Stomach (tissue), 9 donors: ENCODE data around the gene AZGP1. TPM values are rescaled to one million over a fixed set of nuclear protein-coding genes. Genes with fewer than 3 reads are reported as not detected.

Experiments used
- DNase-seq, 2 donors: peaks; one replicate each; pipeline versions ENCODE4 v3.0.0 to v3.0.0-alpha.2; 2013 to 2019
- H3K27ac ChIP-seq, 5 donors: fragments of 200-600 bp in 4 of 5; sonication (generic) in 4 of 5; one replicate each; pipeline ENCODE4 v1.5.1; 2013 to 2019; ENCODE audit warnings: mild to moderate bottlenecking in 1 of 5, moderate library complexity in 1 of 5
- H3K27me3 ChIP-seq, 3 donors: fragments of 200-600 bp; sonication (generic); one replicate each; pipeline ENCODE4 v1.5.1; 2017 to 2019; ENCODE audit warnings: mixed run types in 1 of 3
- H3K36me3 ChIP-seq, 4 donors: fragments of 200-600 bp; sonication (generic); 1 replicate in 3 of 4; 2 replicates in 1 of 4; pipeline ENCODE4 v1.5.1; 2016 to 2019
- H3K4me1 ChIP-seq, 4 donors: fragments of 200-600 bp; sonication (generic); one replicate each; pipeline ENCODE4 v1.5.1; 2016 to 2019
- H3K4me3 ChIP-seq, 4 donors: fragments of 200-600 bp; sonication (generic) in 3 of 4; one replicate each; pipeline ENCODE4 v1.5.1; 2016 to 2019; ENCODE audit warnings: mild to moderate bottlenecking in 1 of 4
- H3K9me3 ChIP-seq, 4 donors: fragments of 200-600 bp; sonication (generic); one replicate each; pipeline ENCODE4 v1.5.1; 2016 to 2019
- EP300 ChIP-seq: sonication (generic); formaldehyde crosslinking; IDR thresholded peaks from one replicate; pipeline ENCODE4 v1.6.1; 2017; ENCODE audit warnings: antibody characterized with exemption
- POLR2A ChIP-seq, 4 donors: fragments of 450-650 bp; IDR thresholded peaks; one replicate each; pipeline ENCODE4 v1.6.1; 2016; ENCODE audit warnings: antibody characterized with exemption in 4 of 4, control low read depth in 2 of 4, mild to moderate bottlenecking in 1 of 4, moderate library complexity in 1 of 4
- POLR2AphosphoS5 ChIP-seq, 3 donors: sonication (generic); formaldehyde crosslinking; IDR thresholded peaks; one replicate each; pipeline ENCODE4 v1.6.1; 2016; ENCODE audit warnings: antibody characterized with exemption in 3 of 3
- WGBS, 5 donors: extraction: QIAGEN DNeasy Blood & Tissue Kit in 3 of 5; methylation state at CpG; one replicate each; pipeline versions ENCODE4 v1.1.5 to v1.1.7; 2013 to 2018; 5-methylcytosine and 5-hydroxymethylcytosine counted together
- intact Hi-C: fragments of 100-400 bp; cut with DNase I; formaldehyde crosslinking; loops from one replicate; pipeline ENCODE4 v1.15.1; 2023; ENCODE audit warnings: low total_unique reads
- polyA plus RNA-seq, 3 donors: library from polyadenylated mRNA; stranded (reverse); fragments of 200-250 nt; gene quantifications; one replicate each; pipeline ENCODE4 v1.2.3, GENCODE V29; 2013
- total RNA-seq, 5 donors: library from RNA; depleted of rRNA; stranded (reverse); fragments of >200 nt; gene quantifications; one replicate each; pipeline versions ENCODE4 v1.1.0 to v1.2.3, GENCODE V29; 2014 to 2016
- TF ChIP-seq, protein P1 (sequence below), 7 experiments: fragments of 450-650 bp in 4 of 7; fragments of 200-600 bp in 3 of 7; sonication (generic) in 3 of 7; IDR thresholded peaks; one replicate each; pipeline ENCODE4 v1.5.1; 2016 to 2019; ENCODE audit warnings: antibody characterized with exemption in 7 of 7, control low read depth in 2 of 7, mild to moderate bottlenecking in 1 of 7
- donor health status: healthy with polysubstance abuse.
- donor health status: Bipolar disorder and iron deficiency.
- donor health status: healthy.

The AZGP1 gene
- total and polyA plus RNA-seq, 8 donors = 6.8 to 461 (median 92.3) TPM; not detected in 1

DNA sequence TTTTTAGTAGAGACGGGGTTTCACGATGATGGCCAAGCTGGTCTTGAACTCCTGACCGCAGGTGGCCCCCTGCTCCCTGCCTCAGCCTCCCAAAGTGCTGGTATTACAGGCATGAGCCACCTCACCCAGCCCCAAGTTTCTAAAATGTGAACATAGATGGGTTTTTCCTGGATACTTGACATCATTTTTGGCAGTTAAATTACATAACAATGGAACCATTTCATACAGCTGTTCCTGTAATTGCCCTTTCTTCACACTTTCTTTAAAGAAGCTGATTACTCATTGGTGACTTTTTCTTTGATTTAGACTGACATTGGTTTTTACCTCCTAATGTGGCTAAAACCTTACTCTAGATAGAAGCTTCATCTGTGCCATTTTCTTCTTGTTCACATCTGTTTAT is 45.5 kb upstream of the AZGP1 start:
- peaks cover 27 to 62% (median 55%) of the 10 kb centered on the region in 4 donors for H3K36me3 ChIP-seq
- WGBS, 5 donors = 81 to 88% (median 85%) methylated on average over 3 of the region's 3 CpGs
- no peak for TF ChIP-seq POLR2AphosphoS5 (IDR thresholded peaks at IDR 0.05)
- TF ChIP-seq EP300 = no peak
- TF ChIP-seq, protein P1, sequence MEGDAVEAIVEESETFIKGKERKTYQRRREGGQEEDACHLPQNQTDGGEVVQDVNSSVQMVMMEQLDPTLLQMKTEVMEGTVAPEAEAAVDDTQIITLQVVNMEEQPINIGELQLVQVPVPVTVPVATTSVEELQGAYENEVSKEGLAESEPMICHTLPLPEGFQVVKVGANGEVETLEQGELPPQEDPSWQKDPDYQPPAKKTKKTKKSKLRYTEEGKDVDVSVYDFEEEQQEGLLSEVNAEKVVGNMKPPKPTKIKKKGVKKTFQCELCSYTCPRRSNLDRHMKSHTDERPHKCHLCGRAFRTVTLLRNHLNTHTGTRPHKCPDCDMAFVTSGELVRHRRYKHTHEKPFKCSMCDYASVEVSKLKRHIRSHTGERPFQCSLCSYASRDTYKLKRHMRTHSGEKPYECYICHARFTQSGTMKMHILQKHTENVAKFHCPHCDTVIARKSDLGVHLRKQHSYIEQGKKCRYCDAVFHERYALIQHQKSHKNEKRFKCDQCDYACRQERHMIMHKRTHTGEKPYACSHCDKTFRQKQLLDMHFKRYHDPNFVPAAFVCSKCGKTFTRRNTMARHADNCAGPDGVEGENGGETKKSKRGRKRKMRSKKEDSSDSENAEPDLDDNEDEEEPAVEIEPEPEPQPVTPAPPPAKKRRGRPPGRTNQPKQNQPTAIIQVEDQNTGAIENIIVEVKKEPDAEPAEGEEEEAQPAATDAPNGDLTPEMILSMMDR (IDR thresholded peaks at IDR 0.05) = no peak
- no peak for TF ChIP-seq POLR2A (IDR thresholded peaks at IDR 0.05)
- H3K27me3 ChIP-seq = no peaks in the 10 kb centered on the region
- H3K4me3 ChIP-seq = no peak overlapping the region
- peaks cover 62 to 88% (median 75%) of the 10 kb centered on the region in 4 donors for H3K4me1 ChIP-seq
- intact Hi-C loops = no loop called here
- no peaks in the 10 kb centered on the region for H3K9me3 ChIP-seq
- DNase-seq = no peak
- peak overlapping the region; percentile 28 to 100 (median 76) for H3K27ac ChIP-seq

DNA sequence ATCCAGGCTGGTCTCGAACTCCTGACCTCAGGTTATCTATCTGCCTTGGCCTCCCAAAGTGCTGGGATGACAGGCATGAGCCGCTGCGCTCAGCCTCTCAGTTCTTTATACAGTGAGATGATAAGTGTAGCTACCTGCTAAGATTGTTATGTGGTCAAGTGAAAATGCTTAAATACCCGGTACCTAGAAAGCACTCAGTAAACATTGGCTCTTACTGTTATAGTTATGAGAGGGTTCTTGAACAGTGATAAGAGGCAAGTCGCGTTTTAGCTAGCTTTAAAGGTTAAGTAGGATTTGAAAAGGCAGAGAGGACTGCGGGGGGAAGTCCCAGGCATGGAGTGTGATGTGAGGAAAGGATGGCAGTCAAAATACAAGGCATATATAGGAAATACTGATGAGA is 44.1 kb upstream of the AZGP1 start:
- peak overlapping the region; percentile 54 to 100 (median 98) for H3K27ac ChIP-seq
- peak overlapping the region in 1 of 4 donors; percentile 13 for H3K4me3 ChIP-seq
- whole genome bisulfite sequencing, 5 donors = 30 to 57% (median 38%) methylated on average over 7 of the region's 7 CpGs
- TF ChIP-seq POLR2AphosphoS5 (IDR thresholded peaks at IDR 0.05) (peak in 1 of 3 donors; percentile 31), EP300 (no peak)
- peaks cover 19 to 48% (median 41%) of the 10 kb centered on the region in 4 donors for H3K36me3 ChIP-seq
- intact Hi-C loops = no loop called here
- no peaks in the 10 kb centered on the region for H3K27me3 ChIP-seq
- H3K9me3 ChIP-seq = no peaks in the 10 kb centered on the region
- peak in 1 of 2 donors; percentile 38 for DNase-seq
- H3K4me1 ChIP-seq = peaks cover 66 to 89% (median 77%) of the 10 kb centered on the region in 4 donors

DNA sequence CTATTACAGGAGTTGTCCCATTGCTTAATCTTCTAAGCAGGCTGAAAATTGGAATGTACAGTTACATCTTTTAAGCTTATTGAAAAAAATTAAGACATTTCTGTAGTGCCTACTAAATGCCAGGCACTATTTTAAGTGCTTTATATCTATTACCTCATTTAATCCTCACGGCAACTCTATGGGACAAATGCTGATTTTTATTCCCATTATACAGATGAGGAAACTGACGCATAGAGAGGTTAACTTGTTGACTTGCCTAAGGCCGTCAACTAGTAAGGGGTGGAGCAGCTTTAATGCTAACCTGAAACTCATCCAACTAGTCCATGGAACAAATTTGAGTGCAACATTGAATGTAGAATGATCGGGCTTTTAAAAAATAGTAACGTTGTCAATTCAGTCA is 42.0 kb upstream of the AZGP1 start:
- H3K4me1 ChIP-seq = peaks cover 59 to 81% (median 69%) of the 10 kb centered on the region in 4 donors
- TF ChIP-seq EP300 (no peak), POLR2AphosphoS5 (IDR thresholded peaks at IDR 0.05) (no peak), POLR2A (IDR thresholded peaks at IDR 0.05) (no peak)
- TF ChIP-seq, protein P1 (IDR thresholded peaks at IDR 0.05) = no peak
- H3K9me3 ChIP-seq = no peaks in the 10 kb centered on the region
- no peak for DNase-seq
- H3K27me3 ChIP-seq = no peaks in the 10 kb centered on the region
- intact Hi-C loops = no loop called here
- peak overlapping the region in 4 of 5 donors; percentile 98 to 100 (median 100) for H3K27ac ChIP-seq
- H3K4me3 ChIP-seq = peak overlapping the region in 2 of 4 donors; percentile 5 to 68
- WGBS, 5 donors = 56 to 72% (median 59%) methylated on average over 5 of the region's 5 CpGs
- peaks cover 3 to 28% (median 21%) of the 10 kb centered on the region in 4 donors for H3K36me3 ChIP-seq

DNA sequence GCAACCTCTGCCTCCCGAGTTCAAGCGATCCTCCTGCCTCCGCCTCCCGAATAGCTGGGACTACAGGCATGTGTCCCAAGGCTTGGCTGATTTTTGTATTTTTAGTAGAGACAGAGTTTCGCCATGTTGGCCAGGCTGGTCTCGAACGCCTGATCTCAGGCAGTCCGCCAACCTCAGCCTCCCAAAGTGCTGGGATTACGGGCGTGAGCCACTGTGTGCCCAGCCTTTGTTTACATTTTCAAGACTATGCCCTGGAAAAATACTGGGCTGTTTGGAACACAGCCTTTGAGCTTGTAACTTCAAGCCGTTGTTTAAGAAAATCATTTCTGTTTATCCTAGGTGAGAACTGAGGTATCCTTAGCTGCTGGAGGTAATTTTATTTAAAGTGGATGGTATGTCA is 41.5 kb upstream of the AZGP1 start:
- peaks cover 56 to 79% (median 71%) of the 10 kb centered on the region in 4 donors for H3K4me1 ChIP-seq
- no peaks in the 10 kb centered on the region for H3K27me3 ChIP-seq
- WGBS, 5 donors = 28 to 52% (median 41%) methylated on average over 11 of the region's 11 CpGs
- peaks cover 3 to 22% (median 16%) of the 10 kb centered on the region in 4 donors for H3K36me3 ChIP-seq
- H3K9me3 ChIP-seq = no peaks in the 10 kb centered on the region
- H3K4me3 ChIP-seq = peak overlapping the region; percentile 68 to 99 (median 88)
- DNase-seq = peak; percentile 66 to 84
- intact Hi-C loops = no loop called here
- TF ChIP-seq EP300 (no peak), POLR2A (IDR thresholded peaks at IDR 0.05) (no peak), POLR2AphosphoS5 (IDR thresholded peaks at IDR 0.05) (peak in 1 of 3 donors; percentile 51)
- H3K27ac ChIP-seq = peak overlapping the region; percentile 83 to 100 (median 99)

DNA sequence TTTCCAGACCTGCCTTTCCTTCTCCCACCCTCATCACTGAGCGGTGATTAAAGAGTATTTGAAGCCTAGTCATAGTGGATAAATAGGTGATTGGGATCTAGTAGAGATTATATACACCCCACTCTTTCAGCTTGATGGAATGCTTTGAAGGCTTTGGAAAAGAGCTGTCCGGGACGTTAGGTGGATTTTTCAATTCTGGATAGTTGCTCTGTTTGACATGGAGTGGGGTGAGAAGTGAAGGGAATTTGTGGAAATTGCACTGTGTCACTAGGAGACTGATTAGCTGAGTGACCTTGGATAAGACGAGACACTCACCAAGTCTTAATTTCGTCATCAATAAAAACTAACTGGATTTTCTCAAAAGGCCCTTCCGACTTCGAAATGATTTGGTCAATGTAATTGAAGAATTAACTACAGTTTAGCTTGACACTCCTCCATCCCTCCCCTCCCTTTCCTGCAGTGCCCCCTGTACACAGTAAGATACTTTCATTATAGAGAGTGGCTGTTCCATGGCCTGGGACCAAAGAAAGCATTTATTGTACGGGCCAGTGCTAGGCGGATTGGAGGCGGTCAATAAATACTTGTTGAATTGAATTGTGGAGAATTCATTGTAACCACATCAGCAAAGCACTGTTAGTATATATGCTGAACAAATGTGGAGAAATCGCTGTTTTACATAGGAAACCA is 40.5 kb upstream of the AZGP1 start:
- Histone ChIP-seq H3K4me3 (peak overlapping the region; percentile 68 to 99 (median 88)), H3K4me1 (peaks cover 54 to 79% (median 69%) of the 10 kb centered on the region in 4 donors), H3K27me3 (no peaks in the 10 kb centered on the region), H3K36me3 (peaks cover 0 to 15% (median 9%) of the 10 kb centered on the region in 4 donors), H3K9me3 (no peaks in the 10 kb centered on the region), H3K27ac (peak overlapping the region; percentile 98 to 100 (median 99))
- no peak for TF ChIP-seq EP300
- no peak for TF ChIP-seq POLR2AphosphoS5 (IDR thresholded peaks at IDR 0.05)
- TF ChIP-seq POLR2A (IDR thresholded peaks at IDR 0.05) = no peak
- TF ChIP-seq, protein P1 (IDR thresholded peaks at IDR 0.05) = no peak
- peak in 1 of 2 donors; percentile 74 for DNase-seq
- intact Hi-C loops = no loop called here
- 14 to 21% (median 15%) methylated on average over 11 of the region's 11 CpGs for WGBS, 5 donors
